HG03139 (cell line): ENCODE data around the gene PHF2.

ENCODE experiments used
- ATAC-seq: cut with Tn5 transposase; IDR thresholded peaks from one replicate; pipeline ENCODE4 v1.9.1; 2021; ENCODE audit not compliant: unreplicated experiment

PHF2 gene

GRCh38 chr9:93585695-93586094, 9.3 kb downstream of the PHF2 start:
- ATAC-seq, result no peak

GRCh38 chr9:93586290-93587057, 10.1 kb downstream of the PHF2 start:
- ATAC-seq, result no peak

- ATAC-seq, result no peak
Observed at GRCh38 chr9:93587284-93587650, 10.9 kb downstream of the PHF2 start.

GRCh38 chr9:93587651-93588347, 11.4 kb downstream of the PHF2 start:
- ATAC-seq, result no peak

- no peak for ATAC-seq
Observed at GRCh38 chr9:93588641-93589609, 12.5 kb downstream of the PHF2 start.

- ATAC-seq, result no peak
Observed at GRCh38 chr9:93589688-93590087, 13.3 kb downstream of the PHF2 start.

- no peak for ATAC-seq
Observed at GRCh38 chr9:93590609-93591234, 14.3 kb downstream of the PHF2 start.

- no peak for ATAC-seq
Observed at GRCh38 chr9:93591301-93592007, 15.1 kb downstream of the PHF2 start.

- no peak for ATAC-seq
Observed at GRCh38 chr9:93592008-93592642, 15.7 kb downstream of the PHF2 start.

- no peak for ATAC-seq
Observed at GRCh38 chr9:93592643-93593021, 16.2 kb downstream of the PHF2 start.

GRCh38 chr9:93593144-93593658, 16.8 kb downstream of the PHF2 start:
- ATAC-seq, result no peak

GRCh38 chr9:93594041-93594756, 17.8 kb downstream of the PHF2 start:
- ATAC-seq, result no peak

- ATAC-seq, result no peak
Observed at GRCh38 chr9:93595461-93595860, 19.1 kb downstream of the PHF2 start.

GRCh38 chr9:93595861-93596365, 19.5 kb downstream of the PHF2 start:
- no peak for ATAC-seq

- ATAC-seq, result no peak
Observed at GRCh38 chr9:93596399-93596798, 20.0 kb downstream of the PHF2 start.

- ATAC-seq, result no peak
Observed at GRCh38 chr9:93597142-93597706, 20.8 kb downstream of the PHF2 start.

GRCh38 chr9:93597871-93598646, 21.7 kb downstream of the PHF2 start:
- no peak for ATAC-seq
